Natural killer cell (primary cell): Measurements from ENCODE around the gene GNB2. TPM values are rescaled to one million over a fixed set of nuclear protein-coding genes. Genes with fewer than 3 reads are reported as not detected.

Experiments
- ATAC-seq, 3 donors: fragments of 150-1000 bp in 2 of 3; fragments of 200-7000 bp in 1 of 3; cut with Tn5 transposase; 1 replicate in 1 of 3; 2 replicates in 2 of 3; pipeline ENCODE4 v1.10.0; 2021; ENCODE audit warnings: mild to moderate bottlenecking in 2 of 3, moderate library complexity in 2 of 3
- DNase-seq, 2 donors: peaks; one replicate each; pipeline versions ENCODE4 v3.0.0 to v3.0.0-alpha.2; 2013 to 2021; ENCODE audit warnings: mixed read lengths in 1 of 2
- H3K27ac ChIP-seq: one replicate; pipeline ENCODE4 v1.5.1; 2013; ENCODE audit warnings: mild to moderate bottlenecking, low read length
- H3K27me3 ChIP-seq: one replicate; pipeline ENCODE4 v1.6.1; 2013; ENCODE audit warnings: low read length; ENCODE audit not compliant: control insufficient read depth, insufficient read depth
- H3K36me3 ChIP-seq: one replicate; pipeline ENCODE4 v1.6.1; 2013; ENCODE audit warnings: low read length; ENCODE audit not compliant: control insufficient read depth, insufficient read depth
- H3K4me1 ChIP-seq: one replicate; pipeline ENCODE4 v1.6.1; 2013; ENCODE audit warnings: low read length; ENCODE audit not compliant: control insufficient read depth, insufficient read depth
- H3K4me3 ChIP-seq: one replicate; pipeline ENCODE4 v1.5.1; 2013; ENCODE audit warnings: low read length
- H3K9me3 ChIP-seq: one replicate; pipeline ENCODE4 v1.6.1; 2013; ENCODE audit warnings: low read length; ENCODE audit not compliant: control insufficient read depth, insufficient read depth
- H3K27ac Mint-ChIP-seq, 2 donors: one replicate each; pipeline ENCODE4 v1.8.0; 2022; ENCODE audit warnings: mild to moderate bottlenecking in 2 of 2, mixed read lengths in 2 of 2, moderate library complexity in 1 of 2
- H3K27me3 Mint-ChIP-seq, 2 donors: one replicate each; pipeline ENCODE4 v1.8.0; 2022; ENCODE audit warnings: low read depth in 2 of 2, mixed read lengths in 2 of 2
- H3K36me3 Mint-ChIP-seq: one replicate; pipeline ENCODE4 v1.8.0; 2022; ENCODE audit warnings: mixed read lengths
- H3K4me1 Mint-ChIP-seq, 2 donors: one replicate each; pipeline ENCODE4 v1.8.0; 2022; ENCODE audit warnings: mixed read lengths in 2 of 2
- H3K4me3 Mint-ChIP-seq: one replicate; pipeline ENCODE4 v1.8.0; 2022; ENCODE audit warnings: mild to moderate bottlenecking, moderate library complexity, mixed read lengths
- H3K9me3 Mint-ChIP-seq, 2 donors: one replicate each; pipeline ENCODE4 v1.8.0; 2022; ENCODE audit warnings: mixed read lengths in 2 of 2
- WGBS: methylation state at CpG from one replicate; pipeline ENCODE4 v1.1.7; 2013; ENCODE audit warnings: missing lambda C conversion rate; ENCODE audit not compliant: insufficient coverage; 5-methylcytosine and 5-hydroxymethylcytosine counted together
- intact Hi-C: fragments of 100-400 bp; cut with micrococcal nuclease; formaldehyde crosslinking; loops from one replicate; pipeline ENCODE4 v1.14.2; 2022
- total RNA-seq, 4 donors: library from RNA; stranded (reverse); fragments of 120-200 nt in 1 of 4; gene quantifications; one replicate each; pipeline versions ENCODE4 v1.2.3 to v1.2.4, GENCODE V29; 2013 to 2022
- TF ChIP-seq, protein P1 (sequence below): fragments of 200-600 bp; IDR thresholded peaks from one replicate; pipeline ENCODE4 v1.8.0; 2022; ENCODE audit warnings: antibody characterized with exemption

GNB2 gene
- total RNA-seq, 3 donors from 2014 or later (not counting 1 experiment from before 2014, with no cell fraction given) = 194 to 227 (median 212) TPM

DNA sequence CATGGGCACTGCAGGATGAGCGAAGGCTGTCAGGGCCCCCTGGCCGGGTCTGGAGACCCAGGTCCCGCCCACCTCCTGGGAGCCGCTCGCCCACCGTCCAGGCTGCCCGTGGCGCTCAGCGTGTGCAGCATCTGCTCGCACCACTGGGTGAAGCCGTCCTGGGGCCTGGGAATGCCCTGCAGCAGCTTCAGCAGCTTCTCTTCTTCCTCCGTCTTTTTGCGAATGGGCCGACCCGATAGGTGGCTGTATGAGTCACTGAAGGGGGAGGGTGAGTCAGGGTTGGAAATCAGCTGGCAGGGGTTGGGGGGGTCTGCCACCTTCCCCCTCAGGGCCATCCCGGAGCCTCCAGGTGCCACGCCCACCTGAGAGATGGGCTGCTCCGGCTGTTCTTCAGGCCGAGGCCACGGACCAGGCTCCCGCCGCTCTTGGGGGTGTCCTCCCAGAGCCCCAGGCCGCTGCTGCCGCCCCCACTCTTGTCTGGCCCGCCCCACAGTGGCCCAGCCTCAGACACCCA, 8.7 kb downstream of the GNB2 start:
- Histone ChIP-seq H3K9me3 (no peaks in the 10 kb centered on the region), H3K36me3 (peaks cover 83% of the 10 kb centered on the region), H3K27me3 (no peaks in the 10 kb centered on the region), H3K4me3 (no peak overlapping the region), H3K4me1 (peaks cover 23% of the 10 kb centered on the region), H3K27ac (no peak overlapping the region)
- H3K4me3 Mint-ChIP-seq = no peak overlapping the region
- H3K9me3 Mint-ChIP-seq = no peaks in the 10 kb centered on the region
- WGBS = 90% methylated on average over 23 of the region's 25 CpGs
- ATAC-seq (peak in 1 of 3 donors; percentile 10), DNase-seq (no peak)
- no peaks in the 10 kb centered on the region for H3K36me3 Mint-ChIP-seq
- peaks cover 0 to 34% of the 10 kb centered on the region in 2 donors for H3K4me1 Mint-ChIP-seq
- no peak overlapping the region for H3K27ac Mint-ChIP-seq
- TF ChIP-seq, protein P1, sequence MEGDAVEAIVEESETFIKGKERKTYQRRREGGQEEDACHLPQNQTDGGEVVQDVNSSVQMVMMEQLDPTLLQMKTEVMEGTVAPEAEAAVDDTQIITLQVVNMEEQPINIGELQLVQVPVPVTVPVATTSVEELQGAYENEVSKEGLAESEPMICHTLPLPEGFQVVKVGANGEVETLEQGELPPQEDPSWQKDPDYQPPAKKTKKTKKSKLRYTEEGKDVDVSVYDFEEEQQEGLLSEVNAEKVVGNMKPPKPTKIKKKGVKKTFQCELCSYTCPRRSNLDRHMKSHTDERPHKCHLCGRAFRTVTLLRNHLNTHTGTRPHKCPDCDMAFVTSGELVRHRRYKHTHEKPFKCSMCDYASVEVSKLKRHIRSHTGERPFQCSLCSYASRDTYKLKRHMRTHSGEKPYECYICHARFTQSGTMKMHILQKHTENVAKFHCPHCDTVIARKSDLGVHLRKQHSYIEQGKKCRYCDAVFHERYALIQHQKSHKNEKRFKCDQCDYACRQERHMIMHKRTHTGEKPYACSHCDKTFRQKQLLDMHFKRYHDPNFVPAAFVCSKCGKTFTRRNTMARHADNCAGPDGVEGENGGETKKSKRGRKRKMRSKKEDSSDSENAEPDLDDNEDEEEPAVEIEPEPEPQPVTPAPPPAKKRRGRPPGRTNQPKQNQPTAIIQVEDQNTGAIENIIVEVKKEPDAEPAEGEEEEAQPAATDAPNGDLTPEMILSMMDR = no peak
- intact Hi-C loops = no loop called here
- no peaks in the 10 kb centered on the region for H3K27me3 Mint-ChIP-seq

DNA sequence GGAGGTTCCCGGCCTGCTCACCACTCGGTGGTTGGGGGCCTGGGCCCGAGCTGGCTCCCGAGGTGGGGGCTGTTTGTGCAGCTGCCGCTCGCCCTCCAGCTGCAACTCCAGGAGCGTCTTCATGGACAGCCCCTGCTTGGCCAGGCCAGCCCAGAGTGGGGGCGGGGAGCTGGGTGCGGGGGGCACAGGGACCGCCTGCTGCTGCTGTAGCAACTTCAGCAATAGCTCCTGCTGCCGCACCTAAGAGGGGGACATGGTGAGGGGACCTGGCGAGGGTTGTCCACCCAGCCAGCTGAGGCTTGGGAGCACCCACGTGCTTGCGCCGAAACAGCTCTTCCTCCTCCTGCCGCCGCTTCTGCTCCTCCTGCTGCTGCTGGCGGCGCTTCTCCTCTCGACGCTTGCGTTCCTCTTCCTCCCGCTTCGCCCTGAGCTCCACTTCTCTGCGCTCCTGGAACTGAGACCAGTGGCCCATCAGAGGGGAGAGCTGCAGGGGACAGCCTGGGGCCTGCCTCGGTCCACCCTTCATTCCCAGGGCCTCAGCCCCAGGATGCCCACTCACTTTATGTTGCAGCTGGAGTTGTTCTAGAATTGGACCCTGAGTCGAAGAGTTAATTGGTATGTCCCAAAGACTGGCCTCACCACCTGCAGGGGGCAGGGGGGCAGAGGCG, 9.6 kb downstream of the GNB2 start:
- ATAC-seq (no peak), DNase-seq (no peak)
- Histone ChIP-seq H3K27me3 (no peaks in the 10 kb centered on the region), H3K36me3 (peaks cover 81% of the 10 kb centered on the region), H3K27ac (no peak overlapping the region), H3K9me3 (no peaks in the 10 kb centered on the region), H3K4me3 (no peak overlapping the region), H3K4me1 (peaks cover 23% of the 10 kb centered on the region)
- peaks cover 0 to 30% of the 10 kb centered on the region in 2 donors for H3K4me1 Mint-ChIP-seq
- intact Hi-C loops = no loop called here
- H3K27me3 Mint-ChIP-seq = no peaks in the 10 kb centered on the region
- no peak overlapping the region for H3K27ac Mint-ChIP-seq
- TF ChIP-seq, protein P1 = no peak
- H3K9me3 Mint-ChIP-seq = no peaks in the 10 kb centered on the region
- H3K4me3 Mint-ChIP-seq = no peak overlapping the region
- WGBS = 96% methylated on average over 28 of the region's 28 CpGs
- no peaks in the 10 kb centered on the region for H3K36me3 Mint-ChIP-seq

DNA sequence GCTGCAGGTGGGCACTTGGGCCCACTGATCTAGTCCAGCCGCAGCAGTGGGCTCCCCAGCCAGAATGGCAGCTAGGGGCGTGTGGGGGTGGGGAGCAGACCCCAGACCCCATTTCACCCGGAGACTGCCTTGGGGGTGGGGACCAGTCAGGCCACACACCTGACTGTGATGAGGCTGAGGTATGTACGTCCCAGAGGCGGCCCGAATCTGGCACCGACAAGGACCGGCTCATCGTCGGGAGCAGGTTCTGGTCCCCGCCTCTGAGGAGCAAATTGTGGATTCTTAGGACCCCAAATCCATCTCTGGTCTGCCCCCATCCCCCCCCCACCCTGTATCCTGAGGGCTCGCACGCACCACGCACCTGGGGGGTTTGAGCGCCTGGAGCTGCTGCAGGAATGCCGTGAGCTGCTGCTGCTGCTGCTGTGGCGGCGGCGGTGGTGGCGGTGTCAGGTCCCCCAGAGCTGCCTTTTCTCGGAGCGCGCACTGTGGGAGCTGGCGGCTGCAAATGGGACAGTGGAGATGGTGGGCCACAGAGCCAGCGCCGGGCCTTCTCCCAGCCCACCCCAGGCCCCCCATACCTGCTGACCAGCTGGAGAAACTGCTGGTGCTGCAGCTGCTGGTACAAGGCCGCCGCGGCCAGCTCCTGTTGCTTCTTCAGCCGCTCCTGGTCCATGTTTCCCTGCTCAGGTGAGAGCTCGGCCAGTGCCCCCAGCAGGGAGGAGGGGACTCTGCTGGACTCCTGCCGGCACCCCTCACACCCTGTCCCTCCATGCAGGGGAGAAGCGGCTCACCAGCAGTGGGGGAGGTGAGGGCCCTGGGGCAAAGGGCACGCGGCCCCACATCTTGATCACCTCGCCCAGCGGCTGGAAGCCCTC, 10.4 kb downstream of the GNB2 start:
- no peaks in the 10 kb centered on the region for H3K36me3 Mint-ChIP-seq
- H3K9me3 Mint-ChIP-seq = no peaks in the 10 kb centered on the region
- Histone ChIP-seq H3K9me3 (no peaks in the 10 kb centered on the region), H3K36me3 (peaks cover 80% of the 10 kb centered on the region), H3K27ac (no peak overlapping the region), H3K4me3 (no peak overlapping the region), H3K27me3 (no peaks in the 10 kb centered on the region), H3K4me1 (peaks cover 30% of the 10 kb centered on the region)
- no peaks in the 10 kb centered on the region for H3K27me3 Mint-ChIP-seq
- no peak overlapping the region for H3K27ac Mint-ChIP-seq
- intact Hi-C loops = no loop called here
- ATAC-seq = no peak
- 97% methylated on average over 36 of the region's 37 CpGs for WGBS
- DNase-seq = no peak
- peaks cover 2 to 34% of the 10 kb centered on the region in 2 donors for H3K4me1 Mint-ChIP-seq
- H3K4me3 Mint-ChIP-seq = no peak overlapping the region
- TF ChIP-seq, protein P1 = no peak
